ENCODE data around the gene CEP295NL. TPM values are rescaled to one million over a fixed set of nuclear protein-coding genes. Genes with fewer than 3 reads are reported as not detected.
"Not testable (repeated sequence)": the region's sequence is repeated elsewhere in the genome, so short reads cannot be mapped to it uniquely, and the experiment has no call there.

CEP295NL gene
- polyA plus RNA-seq, 1 donor: 0.79 TPM

- DNase-seq: no peak
Measured at GRCh38 chr17:78905116-78905515, 2.1 kb upstream of the CEP295NL start.

- no peak for DNase-seq
Measured at GRCh38 chr17:78904371-78904770, 1.4 kb upstream of the CEP295NL start.

GRCh38 chr17:78902231-78902630 lies 770 bp downstream of the CEP295NL start:
- DNase-seq: not testable (repeated sequence)

- no peak for DNase-seq
Measured at GRCh38 chr17:78901806-78902205, 1.2 kb downstream of the CEP295NL start.

- no peak for DNase-seq
Measured at GRCh38 chr17:78900816-78901215, 2.2 kb downstream of the CEP295NL start.

- no peak for DNase-seq
Measured at GRCh38 chr17:78899361-78900260, 3.4 kb downstream of the CEP295NL start.

- no peak for DNase-seq
Measured at GRCh38 chr17:78898947-78899346, 4.1 kb downstream of the CEP295NL start.

- no peak for DNase-seq
Measured at GRCh38 chr17:78898075-78898836, 4.7 kb downstream of the CEP295NL start.

- no peak for DNase-seq
Measured at GRCh38 chr17:78897664-78898047, 5.3 kb downstream of the CEP295NL start.

GRCh38 chr17:78896834-78897663 lies 6.0 kb downstream of the CEP295NL start:
- no peak for DNase-seq

GRCh38 chr17:78896091-78896833 lies 6.7 kb downstream of the CEP295NL start:
- DNase-seq: no peak

- DNase-seq: no peak
Measured at GRCh38 chr17:78895322-78895721, 7.7 kb downstream of the CEP295NL start.

- no peak for DNase-seq
Measured at GRCh38 chr17:78893684-78894083, 9.3 kb downstream of the CEP295NL start.

- DNase-seq: no peak
Measured at GRCh38 chr17:78892936-78893379, 10.0 kb downstream of the CEP295NL start.

GRCh38 chr17:78892520-78892919 lies 10.5 kb downstream of the CEP295NL start:
- DNase-seq: no peak

- DNase-seq: no peak
Measured at GRCh38 chr17:78892062-78892456, 10.9 kb downstream of the CEP295NL start.

GRCh38 chr17:78891406-78892061 lies 11.5 kb downstream of the CEP295NL start:
- no peak for DNase-seq

GRCh38 chr17:78890498-78890897 lies 12.5 kb downstream of the CEP295NL start:
- DNase-seq: no peak

- not testable (repeated sequence) for DNase-seq
Measured at GRCh38 chr17:78890096-78890495, 12.9 kb downstream of the CEP295NL start.

- no peak for DNase-seq
Measured at GRCh38 chr17:78889531-78889930, 13.5 kb downstream of the CEP295NL start.

GRCh38 chr17:78888941-78889518 lies 14.0 kb downstream of the CEP295NL start:
- DNase-seq: no peak

All from hindlimb muscle (tissue), 1 donor.